C4-2B (cell line): Measurements from ENCODE around the gene FBXW9.
A peak's percentile ranks its signal among the peaks of the same experiment; 100 is the strongest.
"Not testable (repeated sequence)": the region's sequence is repeated elsewhere in the genome, so short reads cannot be mapped to it uniquely, and the experiment has no call there.

Experiments used
- H3K27ac ChIP-seq: fragments of 450-650 bp; 2 replicates; pipeline ENCODE4 v1.5.1; 2017
- CTCF ChIP-seq: fragments of 450-650 bp; conservative IDR thresholded peaks from 2 replicates; pipeline ENCODE4 v1.5.1; 2017; ENCODE audit warnings: mild to moderate bottlenecking
- ZFX ChIP-seq: fragments of 450-650 bp; IDR thresholded peaks from 2 replicates; pipeline ENCODE4 v1.6.1; 2017

Gene FBXW9

GRCh38 chr19:12721656-12722565, 25.5 kb upstream of the FBXW9 start:
- peak overlapping the region; percentile 92 for H3K27ac ChIP-seq
- TF ChIP-seq CTCF (no peak), ZFX (peak; percentile 72; the same call in 1 of the 2 replicates)

GRCh38 chr19:12720851-12721655, 24.6 kb upstream of the FBXW9 start:
- TF ChIP-seq CTCF: no peak
- no peak for TF ChIP-seq ZFX
- peak overlapping the region; percentile 92 for H3K27ac ChIP-seq

- TF ChIP-seq CTCF (no peak), ZFX (no peak)
- no peak overlapping the region; the same call in 1 of the 2 replicates for H3K27ac ChIP-seq
Measured at GRCh38 chr19:12720296-12720695, 23.9 kb upstream of the FBXW9 start.

- no peak for TF ChIP-seq ZFX
- no peak for TF ChIP-seq CTCF
- H3K27ac ChIP-seq: no peak overlapping the region
Measured at GRCh38 chr19:12715929-12716328, 19.5 kb upstream of the FBXW9 start.

GRCh38 chr19:12715102-12715501, 18.7 kb upstream of the FBXW9 start:
- TF ChIP-seq ZFX: no peak
- TF ChIP-seq CTCF: no peak
- no peak overlapping the region for H3K27ac ChIP-seq

- not testable (repeated sequence) for H3K27ac ChIP-seq
Measured at GRCh38 chr19:12713304-12713703, 16.9 kb upstream of the FBXW9 start.

GRCh38 chr19:12712077-12712476, 15.6 kb upstream of the FBXW9 start:
- H3K27ac ChIP-seq: not testable (repeated sequence)

- no peak overlapping the region for H3K27ac ChIP-seq
- TF ChIP-seq ZFX: no peak
- no peak for TF ChIP-seq CTCF
Measured at GRCh38 chr19:12711187-12711586, 14.8 kb upstream of the FBXW9 start.
